SK-N-SH (cell line): ENCODE data around the gene TRPM8.

Source experiments
- EZH2phosphoT487 ChIP-seq: fragments of 200-600 bp; sonication (generic); IDR thresholded peaks from 2 replicates; pipeline ENCODE4 v1.6.1; 2017; ENCODE audit warnings: low read depth, mixed run types, mild to moderate bottlenecking, antibody characterized with exemption, moderate library complexity, borderline replicate concordance
- FOXJ3 ChIP-seq: sonication (generic); formaldehyde crosslinking; IDR thresholded peaks from 2 replicates; pipeline ENCODE4 v1.5.1; 2020; ENCODE audit warnings: mild to moderate bottlenecking, missing genetic modification reagents
- FOXM1 ChIP-seq: IDR thresholded peaks from 2 replicates; pipeline ENCODE4 v1.4.0; 2012; ENCODE audit warnings: low read depth, mild to moderate bottlenecking
- JUND ChIP-seq: IDR thresholded peaks from 2 replicates; pipeline ENCODE4 v1.4.0; 2012
- NFIC ChIP-seq: IDR thresholded peaks from 2 replicates; pipeline ENCODE4 v1.4.0; 2012; ENCODE audit warnings: borderline replicate concordance
- POLR2AphosphoS5 ChIP-seq: IDR thresholded peaks from 2 replicates; pipeline ENCODE4 v1.6.1; 2012; ENCODE audit warnings: low read depth, low read length
- RFX5 ChIP-seq: IDR thresholded peaks from 2 replicates; pipeline ENCODE4 v1.6.1; 2012; ENCODE audit warnings: mild to moderate bottlenecking, improper control_type of control experiment, low read length
- SMC3 ChIP-seq: IDR thresholded peaks from 2 replicates; pipeline ENCODE4 v1.6.1; 2012; ENCODE audit warnings: low read depth, low read length, improper control_type of control experiment
- YY1 ChIP-seq: IDR thresholded peaks from 2 replicates; pipeline ENCODE4 v1.4.0; 2012; ENCODE audit warnings: low read depth, mild to moderate bottlenecking
- TF ChIP-seq, protein P1 (sequence below): fragments of 200-600 bp; sonication (generic); IDR thresholded peaks from 2 replicates; pipeline ENCODE4 v1.6.1; 2017; ENCODE audit warnings: antibody characterized with exemption, mild to moderate bottlenecking, moderate library complexity
- TF ChIP-seq, protein P2 (sequence below): IDR thresholded peaks from 2 replicates; pipeline ENCODE4; 2012

DNA sequence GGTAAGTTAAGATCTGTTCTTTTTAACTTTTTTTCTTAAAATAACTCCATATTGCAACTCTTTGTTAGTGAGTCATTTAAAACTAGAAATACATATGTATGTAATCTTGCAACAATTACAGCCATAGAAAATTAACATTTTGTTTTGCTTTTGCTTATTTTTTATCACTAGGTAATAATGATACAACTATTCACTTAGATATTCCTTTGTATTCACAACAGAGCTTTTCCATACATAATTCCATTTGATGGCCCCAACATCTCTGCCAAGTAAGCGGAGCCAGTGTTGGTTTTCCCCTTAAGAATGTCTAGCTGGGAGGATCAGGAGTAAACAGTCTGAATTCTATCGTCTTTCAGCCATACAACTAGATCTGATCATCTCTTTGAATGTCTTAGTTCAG, 149.4 kb downstream of the TRPM8 start:
- no peak for TF ChIP-seq FOXM1
- TF ChIP-seq, protein P1, sequence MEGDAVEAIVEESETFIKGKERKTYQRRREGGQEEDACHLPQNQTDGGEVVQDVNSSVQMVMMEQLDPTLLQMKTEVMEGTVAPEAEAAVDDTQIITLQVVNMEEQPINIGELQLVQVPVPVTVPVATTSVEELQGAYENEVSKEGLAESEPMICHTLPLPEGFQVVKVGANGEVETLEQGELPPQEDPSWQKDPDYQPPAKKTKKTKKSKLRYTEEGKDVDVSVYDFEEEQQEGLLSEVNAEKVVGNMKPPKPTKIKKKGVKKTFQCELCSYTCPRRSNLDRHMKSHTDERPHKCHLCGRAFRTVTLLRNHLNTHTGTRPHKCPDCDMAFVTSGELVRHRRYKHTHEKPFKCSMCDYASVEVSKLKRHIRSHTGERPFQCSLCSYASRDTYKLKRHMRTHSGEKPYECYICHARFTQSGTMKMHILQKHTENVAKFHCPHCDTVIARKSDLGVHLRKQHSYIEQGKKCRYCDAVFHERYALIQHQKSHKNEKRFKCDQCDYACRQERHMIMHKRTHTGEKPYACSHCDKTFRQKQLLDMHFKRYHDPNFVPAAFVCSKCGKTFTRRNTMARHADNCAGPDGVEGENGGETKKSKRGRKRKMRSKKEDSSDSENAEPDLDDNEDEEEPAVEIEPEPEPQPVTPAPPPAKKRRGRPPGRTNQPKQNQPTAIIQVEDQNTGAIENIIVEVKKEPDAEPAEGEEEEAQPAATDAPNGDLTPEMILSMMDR, result no peak
- TF ChIP-seq FOXJ3 (CRISPR knock-in tag), result no peak
- no peak for TF ChIP-seq YY1
- no peak for TF ChIP-seq JUND
- TF ChIP-seq, protein P2, sequence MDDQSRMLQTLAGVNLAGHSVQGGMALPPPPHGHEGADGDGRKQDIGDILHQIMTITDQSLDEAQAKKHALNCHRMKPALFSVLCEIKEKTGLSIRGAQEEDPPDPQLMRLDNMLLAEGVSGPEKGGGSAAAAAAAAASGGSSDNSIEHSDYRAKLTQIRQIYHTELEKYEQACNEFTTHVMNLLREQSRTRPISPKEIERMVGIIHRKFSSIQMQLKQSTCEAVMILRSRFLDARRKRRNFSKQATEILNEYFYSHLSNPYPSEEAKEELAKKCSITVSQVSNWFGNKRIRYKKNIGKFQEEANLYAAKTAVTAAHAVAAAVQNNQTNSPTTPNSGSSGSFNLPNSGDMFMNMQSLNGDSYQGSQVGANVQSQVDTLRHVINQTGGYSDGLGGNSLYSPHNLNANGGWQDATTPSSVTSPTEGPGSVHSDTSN, result no peak
- no peak for TF ChIP-seq SMC3
- no peak for TF ChIP-seq POLR2AphosphoS5
- TF ChIP-seq EZH2phosphoT487, result no peak
- TF ChIP-seq RFX5, result no peak
- TF ChIP-seq NFIC, result no peak
